GM18498 (cell line): ENCODE measurements around the gene UBL4B.

Experiments
- ATAC-seq: cut with Tn5 transposase; IDR thresholded peaks from one replicate; pipeline ENCODE4 v1.9.1; 2021; ENCODE audit warnings: mild to moderate bottlenecking, moderate library complexity; ENCODE audit not compliant: unreplicated experiment

UBL4B gene

GRCh38 chr1:110151175-110151669 lies 39.0 kb downstream of the UBL4B start:
- no peak for ATAC-seq

GRCh38 chr1:110152133-110152785 lies 40.0 kb downstream of the UBL4B start:
- no peak for ATAC-seq

- ATAC-seq = no peak
Observed at GRCh38 chr1:110153407-110153950, 41.2 kb downstream of the UBL4B start.

- ATAC-seq = no peak
Observed at GRCh38 chr1:110155878-110156522, 43.8 kb downstream of the UBL4B start.

DNA sequence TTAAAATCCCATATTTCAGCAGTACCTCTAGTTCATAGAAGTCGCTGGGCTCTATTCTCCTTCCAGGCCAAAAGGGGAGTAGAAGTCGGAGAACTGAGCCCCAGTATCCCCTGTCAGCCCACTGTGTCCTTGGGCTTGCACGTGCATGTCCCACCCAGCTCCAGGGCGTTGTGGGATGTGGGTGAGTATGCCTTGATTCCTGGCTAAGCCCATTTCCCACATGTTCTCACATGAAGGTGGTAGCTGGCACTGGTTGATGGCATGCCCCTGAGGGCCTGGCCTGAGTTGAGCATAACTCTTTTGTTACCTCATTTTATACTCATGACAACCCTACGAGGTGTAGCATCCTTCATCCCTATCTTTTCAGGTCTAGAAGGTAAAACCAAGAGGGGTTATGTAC lies 46.0 kb downstream of the UBL4B start:
- ATAC-seq = no peak

DNA sequence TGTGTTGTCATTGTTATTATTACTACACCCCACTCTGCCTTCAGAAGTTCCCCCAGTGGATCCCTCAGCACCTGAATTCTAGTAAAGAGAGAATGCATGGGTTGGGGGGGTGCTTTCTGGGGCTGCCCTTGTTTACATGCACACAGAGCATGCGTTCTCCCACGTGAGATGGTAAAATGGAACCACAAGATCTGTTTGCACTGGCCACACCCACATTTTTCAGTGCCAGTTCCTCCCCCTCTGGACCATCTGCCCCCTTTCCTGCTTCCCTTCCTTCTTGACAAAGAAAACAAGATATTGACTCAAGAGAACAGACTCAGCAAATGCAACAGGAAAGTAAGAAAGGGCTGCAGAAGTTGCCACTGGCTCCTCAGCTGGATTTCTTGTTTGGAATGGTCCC lies 46.9 kb downstream of the UBL4B start:
- ATAC-seq = no peak

DNA sequence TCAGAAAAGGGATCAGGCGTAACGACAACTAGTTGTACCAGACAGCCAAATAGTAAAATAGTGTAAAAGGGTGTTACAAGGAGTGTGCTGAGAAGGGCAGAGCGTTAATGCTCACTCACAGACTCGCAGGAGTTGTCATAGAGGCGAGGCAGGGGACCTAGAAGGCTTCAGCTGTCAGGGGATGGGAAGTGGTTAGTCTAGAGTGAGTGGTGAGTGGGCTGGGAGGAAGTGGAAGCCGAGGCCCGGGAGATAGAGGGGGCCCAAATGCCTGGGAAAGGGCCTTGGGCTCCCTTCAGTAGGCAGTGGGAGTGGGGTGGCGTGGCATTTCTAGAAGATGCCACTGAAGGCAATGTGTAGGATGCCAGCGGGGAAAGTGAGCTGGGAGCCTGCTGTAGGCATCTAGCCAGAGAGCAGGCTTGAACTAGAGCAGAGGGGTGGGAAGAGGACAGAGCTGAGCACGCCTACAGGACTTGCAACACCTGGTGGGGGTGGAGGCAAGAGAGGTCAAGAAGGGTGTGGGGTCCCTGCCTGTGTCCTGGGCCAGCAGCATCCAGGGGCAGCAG lies 48.4 kb downstream of the UBL4B start:
- ATAC-seq = no peak

DNA sequence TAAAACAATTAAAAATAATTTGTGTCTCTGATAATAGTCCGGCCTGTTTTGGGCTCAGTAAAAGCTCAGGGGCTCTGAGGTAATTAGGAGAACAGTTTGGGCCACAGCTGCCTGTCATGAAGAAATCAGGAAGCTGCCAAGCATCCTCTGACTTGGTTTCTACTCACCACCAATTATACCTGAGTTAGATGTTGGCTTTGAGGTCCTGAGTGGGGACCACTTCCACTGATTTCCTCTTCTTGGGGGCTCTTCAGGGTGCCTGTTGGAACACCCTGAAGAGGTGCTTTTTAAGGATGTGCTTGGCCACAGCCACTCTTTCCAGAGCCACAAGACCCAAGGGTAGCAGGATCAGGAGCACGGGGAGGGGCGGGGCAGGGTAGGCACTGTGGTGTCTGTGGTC lies 48.9 kb downstream of the UBL4B start:
- ATAC-seq = no peak

GRCh38 chr1:110161849-110162248 lies 49.6 kb downstream of the UBL4B start:
- ATAC-seq = no peak
